ENCODE results near the gene ADD1.

DNA sequence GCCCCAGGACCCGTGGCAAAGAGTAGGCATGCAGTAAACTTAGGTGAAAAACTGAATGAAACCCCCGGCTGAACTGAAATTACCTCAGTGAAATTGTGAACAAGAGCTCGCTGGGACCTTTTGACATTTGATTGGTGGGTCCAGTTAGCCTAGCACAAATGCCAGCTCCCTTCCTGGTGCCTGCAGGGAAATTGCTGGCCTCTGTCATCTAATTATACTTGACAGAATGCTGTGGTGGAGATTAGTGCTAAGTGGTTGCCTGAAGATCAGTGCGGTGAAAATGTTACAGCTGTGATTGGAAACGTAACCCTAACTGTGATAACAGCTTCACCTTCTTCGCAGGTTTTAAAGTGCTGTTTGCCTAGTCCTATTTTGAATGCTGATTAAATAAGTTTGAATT, 43.0 kb downstream of the ADD1 start:
- TF ChIP-seq EP300 (IDR thresholded peaks at IDR 0.05): no peak
- TF ChIP-seq, protein P1, sequence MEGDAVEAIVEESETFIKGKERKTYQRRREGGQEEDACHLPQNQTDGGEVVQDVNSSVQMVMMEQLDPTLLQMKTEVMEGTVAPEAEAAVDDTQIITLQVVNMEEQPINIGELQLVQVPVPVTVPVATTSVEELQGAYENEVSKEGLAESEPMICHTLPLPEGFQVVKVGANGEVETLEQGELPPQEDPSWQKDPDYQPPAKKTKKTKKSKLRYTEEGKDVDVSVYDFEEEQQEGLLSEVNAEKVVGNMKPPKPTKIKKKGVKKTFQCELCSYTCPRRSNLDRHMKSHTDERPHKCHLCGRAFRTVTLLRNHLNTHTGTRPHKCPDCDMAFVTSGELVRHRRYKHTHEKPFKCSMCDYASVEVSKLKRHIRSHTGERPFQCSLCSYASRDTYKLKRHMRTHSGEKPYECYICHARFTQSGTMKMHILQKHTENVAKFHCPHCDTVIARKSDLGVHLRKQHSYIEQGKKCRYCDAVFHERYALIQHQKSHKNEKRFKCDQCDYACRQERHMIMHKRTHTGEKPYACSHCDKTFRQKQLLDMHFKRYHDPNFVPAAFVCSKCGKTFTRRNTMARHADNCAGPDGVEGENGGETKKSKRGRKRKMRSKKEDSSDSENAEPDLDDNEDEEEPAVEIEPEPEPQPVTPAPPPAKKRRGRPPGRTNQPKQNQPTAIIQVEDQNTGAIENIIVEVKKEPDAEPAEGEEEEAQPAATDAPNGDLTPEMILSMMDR (IDR thresholded peaks at IDR 0.05): no peak
